NOMO-1 (cell line): Measurements from ENCODE around the gene UPB1.
"Not testable (repeated sequence)": the region's sequence is repeated elsewhere in the genome, so short reads cannot be mapped to it uniquely, and the experiment has no call there.

Experiments used
- DNase-seq, 2 experiments: peaks; one replicate each; lab custom pipeline; 2025; ENCODE audit not compliant: unreplicated experiment in 2 of 2; lab: John Stamatoyannopoulos, UW

UPB1 gene

DNA sequence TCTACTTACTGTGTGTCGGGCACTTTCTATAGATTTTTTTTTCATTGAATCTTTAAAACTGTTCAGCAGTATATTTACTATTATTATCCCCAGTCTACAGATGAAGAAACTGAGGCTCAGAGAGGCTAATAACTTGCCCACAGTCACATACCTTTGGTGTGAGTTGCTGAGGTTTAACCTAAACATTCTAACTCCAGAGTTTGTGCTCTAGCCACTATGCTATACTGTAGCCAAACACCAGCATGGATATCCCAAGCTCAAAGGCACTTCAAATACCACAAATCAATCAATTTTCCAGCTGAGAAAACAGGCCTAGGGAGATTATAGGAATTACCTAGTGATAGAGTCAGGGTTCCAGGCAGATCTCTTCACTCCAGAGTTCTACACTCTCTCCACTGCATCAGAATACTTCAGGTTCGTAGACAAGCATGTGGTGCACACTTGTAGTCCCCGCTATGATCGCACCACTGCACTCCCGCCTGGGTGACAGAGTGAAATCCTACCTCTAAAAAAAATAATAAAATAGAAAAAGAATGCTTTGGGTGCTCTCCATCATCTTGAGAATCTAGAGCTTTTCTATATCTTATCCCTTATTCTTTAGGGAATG, 20.4 kb upstream of the UPB1 start:
- no peak for DNase-seq

DNA sequence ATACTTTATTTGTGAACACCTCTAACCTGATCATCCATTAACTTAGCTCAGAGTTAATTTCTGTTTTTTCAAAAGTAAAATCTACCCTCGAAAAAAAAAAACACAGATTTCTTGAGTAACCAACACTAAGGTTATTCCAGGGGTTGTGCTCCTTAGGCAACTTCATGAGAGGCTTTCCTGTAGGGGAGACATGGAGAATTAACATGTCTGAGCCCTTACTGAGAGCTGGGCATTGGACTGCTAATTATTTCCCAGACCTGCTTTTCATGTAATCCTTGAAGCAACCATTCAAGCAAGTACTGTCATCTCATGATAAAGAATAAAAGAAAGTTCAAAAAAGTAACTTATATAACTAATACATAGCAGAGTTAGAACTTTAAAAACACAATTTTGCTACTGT, 13.5 kb upstream of the UPB1 start:
- DNase-seq, result no peak

DNA sequence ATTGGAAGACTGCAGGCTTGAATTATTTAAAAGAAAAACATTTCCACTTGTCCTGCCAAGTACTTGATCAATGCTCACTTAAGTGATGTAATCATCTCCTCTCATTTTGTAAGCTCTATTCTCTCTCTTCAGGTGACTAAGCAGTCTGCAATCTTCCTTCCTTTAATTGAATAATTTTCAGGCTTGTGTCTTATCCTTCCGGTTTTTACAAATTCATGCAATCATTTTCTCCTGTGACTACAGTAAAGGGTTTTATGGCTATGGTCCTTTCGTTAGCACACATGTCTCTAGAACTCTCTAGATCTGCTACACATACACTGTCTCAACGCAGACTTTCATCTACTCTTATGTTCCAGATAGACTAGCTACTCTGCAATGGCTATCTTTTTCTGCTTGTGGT, 12.6 kb upstream of the UPB1 start:
- peak; percentile 84 to 98 for DNase-seq

DNA sequence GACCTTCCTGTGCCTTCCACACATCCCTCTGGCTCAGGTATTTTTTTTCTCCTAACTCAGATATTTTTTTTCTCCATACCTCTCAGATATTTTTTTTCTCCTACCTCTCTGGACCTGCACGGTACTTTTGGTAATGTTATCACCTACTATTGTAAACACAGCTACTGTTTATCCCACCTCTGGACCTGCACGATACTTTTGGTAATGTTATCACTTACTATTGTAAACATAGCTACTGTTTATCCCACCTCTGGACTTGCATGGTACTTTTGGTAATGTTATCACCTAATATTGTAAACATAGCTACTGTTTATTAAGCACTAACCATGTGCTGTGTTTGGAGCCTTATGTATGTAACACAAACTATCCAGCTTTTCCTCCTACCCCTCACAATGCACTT, 12.1 kb upstream of the UPB1 start:
- DNase-seq, result no peak

DNA sequence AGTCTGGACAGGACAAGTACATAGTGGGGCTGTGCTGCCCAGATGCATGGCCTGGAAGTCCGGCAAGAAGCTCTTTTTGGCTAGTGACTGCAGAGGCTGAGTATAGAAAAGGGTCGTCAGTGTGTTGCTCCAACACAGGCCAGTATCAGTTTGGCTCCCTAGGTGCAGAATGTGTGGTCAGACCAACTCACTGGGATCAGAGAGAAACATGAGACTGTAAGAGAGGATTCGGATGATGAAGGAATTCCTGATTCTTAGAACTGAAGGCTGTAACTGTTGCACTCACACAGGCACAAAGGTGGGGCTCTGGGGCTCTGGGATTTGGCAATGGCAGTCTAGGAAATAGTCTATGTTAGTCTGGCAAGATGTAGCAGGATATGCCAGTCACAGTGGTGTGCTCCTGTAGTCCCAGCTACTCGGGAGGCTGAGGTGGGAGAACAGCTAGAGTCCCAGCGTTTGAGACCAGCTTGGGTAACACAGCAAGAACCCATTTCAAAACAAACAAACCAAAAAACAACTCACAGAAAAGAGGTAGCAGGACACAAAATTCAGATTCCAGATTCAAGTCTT, 11.1 kb upstream of the UPB1 start:
- DNase-seq, result no peak

DNA sequence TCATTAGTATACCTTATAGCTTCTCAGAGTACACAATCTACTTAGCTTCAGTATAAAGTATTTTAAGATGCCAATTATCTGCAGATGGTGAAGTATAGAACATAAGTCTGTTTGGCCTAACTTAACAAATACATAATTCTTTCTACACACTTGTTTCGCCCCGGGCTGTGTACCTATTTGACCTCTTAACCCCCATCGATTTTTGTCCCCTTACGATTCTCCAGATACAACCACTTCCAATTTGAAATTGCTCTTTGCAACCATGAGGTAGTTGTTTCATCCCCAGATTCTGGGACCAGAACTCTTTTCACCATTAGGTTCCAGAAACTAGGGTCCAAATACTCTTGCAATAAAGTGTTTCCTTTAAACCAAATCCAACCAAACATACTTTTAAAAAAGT, 10.0 kb upstream of the UPB1 start:
- DNase-seq, result no peak

DNA sequence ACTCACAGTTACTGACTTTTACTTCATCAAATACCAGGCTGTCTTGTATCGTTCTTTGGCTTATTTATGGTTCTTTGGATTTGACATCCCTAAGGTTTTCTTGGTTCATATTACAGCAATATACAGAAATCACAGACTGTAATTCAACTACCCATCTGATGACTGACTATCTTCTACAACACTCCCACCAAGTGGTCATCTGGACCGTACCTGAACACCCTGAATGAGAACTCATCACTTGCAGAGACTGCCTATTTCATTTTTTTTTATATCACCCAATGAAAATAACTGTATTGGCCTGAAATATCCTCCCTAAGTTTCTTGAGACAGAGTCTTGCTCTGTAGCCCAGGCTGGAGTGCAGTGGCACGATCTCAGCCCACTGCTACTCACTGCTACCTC, 9.5 kb upstream of the UPB1 start:
- no peak for DNase-seq

DNA sequence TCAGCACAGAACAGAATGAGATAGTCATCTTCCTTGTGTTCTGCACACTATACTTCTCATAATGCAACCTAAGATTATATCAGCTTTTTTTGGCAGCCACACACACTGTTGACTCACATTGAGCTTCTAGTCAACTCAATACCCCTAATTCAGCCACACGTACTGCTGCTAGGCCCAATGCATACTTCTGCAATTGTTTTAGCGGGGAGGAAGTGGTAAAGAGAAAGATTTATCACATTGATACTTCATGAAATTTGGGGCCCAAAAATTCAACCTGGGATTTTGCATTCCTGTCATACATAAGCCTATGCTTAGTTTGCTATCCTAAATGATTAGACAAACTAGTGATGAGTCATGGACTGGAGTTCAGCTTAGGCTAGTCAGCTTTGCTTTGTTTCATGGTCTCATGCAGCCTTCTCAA, 8.6 kb upstream of the UPB1 start:
- peak; percentile 78 to 87 for DNase-seq

DNA sequence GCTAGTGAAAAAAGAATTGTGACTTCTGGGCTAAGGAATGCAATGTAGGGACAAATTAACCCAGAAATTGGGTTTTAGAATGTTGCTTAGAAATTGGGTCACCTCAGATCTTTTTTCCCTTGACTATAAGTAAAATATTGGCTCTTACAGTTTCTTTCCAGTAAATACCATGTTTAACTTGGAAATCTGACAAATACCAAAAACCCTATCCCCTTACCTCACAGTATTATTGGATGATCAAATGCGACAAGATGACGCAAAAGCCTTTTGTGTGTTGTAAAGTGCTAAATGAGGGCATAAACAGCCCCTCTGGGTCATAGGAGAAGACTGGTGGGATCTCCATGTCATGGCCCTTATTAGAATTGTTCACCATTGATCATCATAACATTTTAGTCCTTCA, 6.1 kb upstream of the UPB1 start:
- no peak for DNase-seq

DNA sequence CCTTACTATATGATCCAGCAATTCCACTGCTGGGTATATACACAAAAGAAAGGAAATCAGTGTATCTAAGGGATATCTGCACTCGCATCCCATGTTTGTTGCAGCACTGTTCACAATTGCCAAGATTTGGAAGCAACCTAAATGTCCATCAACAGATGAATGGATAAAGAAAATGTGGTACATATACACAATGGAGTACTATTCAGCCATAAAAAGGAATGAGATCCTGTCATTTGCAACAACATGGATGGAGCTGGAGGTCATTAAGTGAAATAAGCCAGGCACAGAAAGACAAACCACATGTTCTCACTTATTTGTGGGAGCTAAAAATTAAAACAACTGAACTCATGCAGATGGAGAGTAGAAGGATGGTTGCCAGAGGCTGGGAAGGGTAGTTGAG, 5.7 kb upstream of the UPB1 start:
- DNase-seq, result not testable (repeated sequence)

DNA sequence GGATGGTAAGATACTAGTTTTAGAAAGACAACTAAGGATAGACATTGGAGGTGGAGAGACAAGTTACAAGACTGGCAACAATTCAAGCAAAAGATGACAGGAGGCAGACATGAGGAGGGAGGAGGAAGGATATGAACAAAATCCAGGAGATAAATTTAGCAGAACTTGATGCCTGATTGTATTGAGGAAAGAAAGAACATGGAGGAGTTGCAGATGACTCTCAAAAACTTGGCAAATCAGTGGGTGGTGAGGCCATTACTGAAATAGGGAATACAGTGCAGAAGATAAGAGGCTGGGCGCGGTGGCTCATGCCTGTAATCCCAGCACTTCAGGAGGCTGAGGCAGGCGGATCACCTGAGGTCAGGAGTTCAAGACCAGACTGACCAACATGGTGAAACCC, 2.7 kb upstream of the UPB1 start:
- no peak for DNase-seq

DNA sequence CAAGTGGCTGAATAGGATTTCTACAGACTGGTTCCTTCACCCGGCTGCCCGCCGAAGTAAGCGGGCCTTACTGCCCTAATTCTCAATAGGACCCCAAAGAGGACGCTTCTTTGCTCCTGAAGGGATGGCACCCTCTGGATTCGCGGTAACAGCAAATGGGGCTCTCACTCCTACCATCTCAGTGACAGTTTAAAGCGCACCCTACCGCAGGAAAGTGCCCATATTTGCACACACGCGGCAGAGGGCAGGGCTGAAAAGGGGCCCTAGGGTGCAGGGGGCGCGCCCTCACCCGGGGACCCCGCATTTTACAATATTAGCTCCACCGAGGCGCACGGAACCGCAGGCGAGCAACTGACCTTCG, 985 bp upstream of the UPB1 start:
- no peak for DNase-seq

DNA sequence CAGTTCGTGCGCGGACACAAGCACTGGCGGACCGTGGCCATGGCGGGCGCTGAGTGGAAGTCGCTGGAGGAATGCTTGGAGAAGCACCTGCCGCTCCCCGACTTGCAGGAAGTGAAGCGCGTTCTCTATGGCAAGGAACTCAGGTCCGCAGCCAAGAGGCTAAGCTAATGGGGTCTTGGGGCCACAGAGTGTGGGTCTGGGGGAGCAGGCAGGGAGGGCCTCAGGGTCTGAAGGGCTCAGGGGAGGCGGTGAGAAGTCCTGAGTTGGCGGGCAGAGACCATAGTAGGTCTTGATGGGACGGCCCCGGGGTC, 188 bp downstream of the UPB1 start:
- no peak for DNase-seq

DNA sequence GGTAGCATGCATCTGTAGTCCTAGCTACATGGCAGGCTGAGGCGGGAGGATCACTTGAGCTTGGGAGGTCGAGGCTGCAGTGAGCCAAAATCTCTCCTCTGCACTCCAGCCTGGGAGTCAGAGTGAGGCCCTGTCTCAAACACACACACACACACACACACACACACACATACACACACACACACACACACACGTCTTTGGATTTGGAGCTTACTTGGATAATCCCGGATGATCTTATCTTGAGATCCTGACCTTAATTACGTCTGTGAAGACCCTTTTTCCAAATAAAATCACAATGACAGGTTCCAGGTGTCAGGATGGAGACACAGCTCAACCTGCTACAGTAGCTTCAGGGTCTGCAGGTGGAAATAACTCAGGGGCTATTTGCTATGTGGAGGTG, 1.1 kb downstream of the UPB1 start:
- no peak for DNase-seq

DNA sequence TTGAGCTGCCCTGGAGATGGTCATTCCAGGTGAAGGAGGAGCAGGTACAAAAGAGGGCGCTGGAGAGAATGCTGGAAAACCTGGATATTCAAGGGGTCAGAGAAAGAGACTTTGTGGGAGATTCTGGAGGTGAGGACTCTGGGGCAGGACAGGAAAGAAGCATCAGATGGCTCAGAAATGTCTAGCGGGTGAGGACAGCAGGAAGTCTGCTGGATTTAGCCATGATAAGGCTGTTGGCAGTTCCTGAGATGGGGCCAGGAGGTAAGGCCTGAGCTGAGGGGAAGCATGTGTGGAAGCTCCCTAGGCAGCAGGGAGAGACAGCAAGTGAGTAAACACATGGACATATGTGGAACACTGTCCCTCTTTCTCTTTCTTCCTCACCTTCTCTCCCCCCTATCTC, 1.5 kb downstream of the UPB1 start:
- DNase-seq, result no peak

DNA sequence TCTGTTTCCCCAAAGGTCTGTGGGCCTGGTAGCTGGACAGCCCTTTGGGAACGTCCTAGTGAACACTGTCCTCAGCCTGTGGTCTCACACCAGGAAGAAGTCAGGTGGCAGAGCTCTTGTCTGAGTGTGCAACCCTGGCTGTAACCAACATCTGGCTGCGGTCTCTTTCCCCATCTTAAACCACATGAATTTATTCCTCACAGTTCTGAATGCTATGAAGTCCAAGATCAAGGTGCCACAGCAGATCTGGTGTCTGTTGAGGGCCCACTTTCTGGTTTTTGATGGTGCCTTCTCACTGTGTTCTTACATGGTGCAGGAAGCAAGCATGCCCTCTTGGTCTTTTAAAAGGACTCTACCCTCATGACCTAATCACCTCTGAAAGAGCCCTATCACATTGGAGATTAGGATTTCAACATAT, 2.7 kb downstream of the UPB1 start:
- peak; percentile 45 to 67 for DNase-seq

DNA sequence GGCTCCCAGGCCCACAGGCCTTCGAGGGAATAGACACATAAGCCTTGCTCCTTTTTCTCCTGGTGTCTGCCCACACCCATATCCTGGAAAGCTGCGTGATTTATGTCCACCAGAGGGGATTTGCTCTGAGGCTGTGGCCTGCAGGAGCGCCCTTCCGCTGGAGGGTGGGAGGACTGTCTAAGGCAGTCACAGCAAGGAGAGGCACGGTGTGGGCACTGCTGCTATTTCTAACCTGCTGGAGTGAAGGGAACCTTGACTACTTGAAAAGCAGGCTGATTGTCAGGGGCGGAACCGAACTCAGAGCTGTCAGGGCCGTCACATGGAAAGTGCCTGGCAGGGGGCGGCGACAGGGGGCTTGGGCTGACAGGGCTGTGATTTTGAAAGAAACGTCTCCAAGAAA, 3.7 kb downstream of the UPB1 start:
- no peak for DNase-seq

DNA sequence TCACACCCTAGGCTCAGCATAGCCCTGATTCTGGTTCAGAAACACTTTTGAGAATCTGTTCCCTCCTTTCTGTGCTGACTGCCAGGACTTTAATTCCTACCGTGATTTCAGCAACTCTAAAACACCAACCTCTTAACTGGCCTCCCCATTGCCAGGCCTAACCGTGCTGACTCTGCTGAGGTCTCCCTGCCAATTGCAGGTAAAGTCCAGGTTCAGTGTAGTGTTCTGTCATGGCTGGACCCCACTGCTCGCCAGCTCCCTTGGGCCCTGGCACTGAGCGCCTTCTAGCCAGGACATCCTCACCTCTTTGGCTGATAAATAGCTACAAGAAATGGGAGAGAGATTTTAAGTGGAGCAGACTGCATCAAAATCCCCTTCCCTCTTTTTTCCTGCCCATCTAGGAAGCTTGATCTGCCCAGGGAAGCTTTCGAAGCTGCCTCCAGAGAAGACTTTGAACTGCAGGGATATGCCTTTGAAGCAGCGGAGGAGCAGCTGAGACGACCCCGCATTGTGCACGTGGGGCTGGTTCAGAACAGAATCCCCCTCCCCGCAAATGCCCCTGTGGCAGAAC, 4.7 kb downstream of the UPB1 start:
- DNase-seq, result no peak

DNA sequence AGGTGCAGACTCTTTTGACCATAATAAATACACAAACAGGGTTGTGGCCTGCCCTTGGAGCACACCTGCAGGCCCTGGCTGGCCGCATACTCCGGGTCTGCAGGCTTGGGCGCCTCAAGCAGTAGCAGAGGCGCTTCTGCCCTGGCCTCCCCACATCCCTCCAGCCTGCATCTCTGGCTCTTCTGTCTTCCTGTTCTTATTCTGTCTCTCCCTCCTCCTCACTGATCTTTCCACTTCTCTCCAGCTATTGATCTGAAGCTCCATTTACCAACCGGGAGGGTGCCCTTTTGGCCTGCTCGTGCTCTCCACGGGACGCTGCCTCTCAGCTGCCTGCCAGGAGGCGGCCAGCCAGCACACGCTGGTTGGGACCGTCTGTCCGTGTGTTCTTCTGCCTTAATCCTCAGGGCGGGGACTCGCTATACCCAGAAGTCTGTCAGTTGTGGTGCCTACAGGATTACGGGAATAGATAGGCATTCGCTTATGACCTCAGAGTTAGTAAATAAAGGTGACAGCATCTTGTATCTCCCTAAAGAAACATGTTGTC, 5.2 kb downstream of the UPB1 start:
- DNase-seq, result no peak

DNA sequence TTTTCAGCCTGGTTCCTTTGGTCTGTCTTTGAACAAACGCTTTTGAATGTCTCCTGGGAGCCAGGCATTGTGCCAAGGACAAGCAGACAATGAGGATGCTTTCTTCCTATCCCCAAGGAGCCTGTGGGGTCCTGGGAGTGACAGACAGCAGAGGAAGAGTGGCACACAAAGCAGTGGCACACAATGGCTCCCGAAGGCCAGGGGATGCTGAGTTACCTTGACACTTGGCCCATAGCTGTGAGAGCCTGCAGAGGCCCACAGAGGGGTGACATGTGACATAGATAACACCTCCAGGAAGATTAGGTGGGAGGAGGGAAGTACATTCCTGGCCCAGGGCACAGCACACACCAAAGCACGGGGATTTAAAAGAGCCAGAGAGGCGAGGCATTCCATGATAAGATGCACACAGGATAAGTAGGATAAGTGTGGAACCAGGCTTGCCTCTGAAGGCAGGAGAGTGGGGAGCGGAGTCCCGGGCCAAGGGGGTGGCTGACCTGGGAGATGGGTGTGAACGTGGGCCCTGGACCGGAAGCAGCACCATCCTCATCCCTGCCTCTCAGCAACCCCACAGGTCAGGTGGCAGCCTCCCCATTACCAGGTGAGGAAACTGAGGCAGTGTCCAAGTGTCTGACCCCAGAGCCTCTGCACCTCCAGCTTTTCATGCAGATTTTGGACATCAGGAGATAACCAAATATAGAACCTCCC, 6.3 kb downstream of the UPB1 start:
- no peak for DNase-seq

DNA sequence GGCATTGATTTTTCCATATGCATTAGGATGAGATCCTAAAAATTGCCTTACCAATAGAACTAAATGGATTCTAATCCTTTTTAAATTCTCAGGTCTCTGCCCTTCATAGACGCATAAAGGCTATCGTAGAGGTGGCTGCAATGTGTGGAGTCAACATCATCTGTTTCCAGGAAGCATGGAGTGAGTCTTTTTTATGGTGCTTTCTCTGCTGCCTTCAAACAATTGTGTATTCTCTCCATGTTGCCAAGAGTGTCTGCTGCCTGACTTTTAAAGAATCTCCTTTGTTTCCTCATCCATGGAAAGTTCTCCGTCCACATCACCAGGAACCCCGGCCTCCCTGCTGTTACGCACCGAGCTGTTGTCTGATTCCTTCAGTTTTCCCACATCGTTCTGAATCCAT, 6.9 kb downstream of the UPB1 start:
- DNase-seq, result no peak

DNA sequence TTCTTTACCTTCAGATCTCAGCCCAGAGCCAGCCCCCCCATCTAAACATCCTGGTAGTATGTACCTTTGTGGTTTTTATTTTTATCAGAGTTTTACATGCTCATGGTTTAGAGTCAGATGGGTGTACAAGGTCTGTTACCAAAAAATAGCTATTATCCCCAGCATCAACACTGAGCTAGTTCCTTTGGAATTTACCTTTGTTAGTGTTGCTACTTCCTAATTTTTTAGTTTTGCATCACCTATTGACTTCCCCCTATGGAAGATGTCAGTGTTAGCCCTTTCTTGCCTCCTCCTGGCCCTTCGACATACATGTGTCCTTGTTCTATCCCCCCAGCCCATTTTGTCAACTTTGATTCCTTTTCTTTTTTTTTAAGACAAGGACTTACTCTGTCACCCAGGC, 7.4 kb downstream of the UPB1 start:
- no peak for DNase-seq
